ENCODE measurements around the gene NUP43. TPM values are rescaled to one million over a fixed set of nuclear protein-coding genes. Genes with fewer than 3 reads are reported as not detected.

The NUP43 gene
- total RNA-seq, 1 experiment from 2014 or later = 64.2 TPM

GRCh38 chr6:149696901-149697300, 49.4 kb downstream of the NUP43 start:
- BruUV-seq (replicated peaks) = no TSS peak
- ChIA-PET CTCF (no interaction called here), POLR2A (no interaction called here)
- Mint-ChIP-seq H3K27me3 (ENCODE audit: insufficient read depth, unreplicated experiment) (no peaks in the 10 kb centered on the region), H3K9me3 (ENCODE audit: unreplicated experiment) (no peaks in the 10 kb centered on the region), H3K27ac (ENCODE audit: unreplicated experiment) (no peak overlapping the region), H3K36me3 (ENCODE audit: insufficient read depth, unreplicated experiment) (peaks cover 37% of the 10 kb centered on the region), H3K4me3 (ENCODE audit: unreplicated experiment) (no peak overlapping the region), H3K4me1 (ENCODE audit: low read depth, unreplicated experiment) (no peaks in the 10 kb centered on the region)
- intact Hi-C loops (cut with micrococcal nuclease; ENCODE audit: unreplicated experiment) = no loop called here
- TF ChIP-seq CTCF (IDR thresholded peaks at IDR 0.05; ENCODE audit: insufficient read depth in 1 of 2, low read depth in 1 of 2, low read length in 1 of 2, severe bottlenecking in 1 of 2, unreplicated experiment in 1 of 2) = no peak
- Histone ChIP-seq H3K36me3 (ENCODE audit: control insufficient read depth, insufficient read depth, low read length) (no peaks in the 10 kb centered on the region), H3K4me3 (ENCODE audit: low read depth, low read length) (no peak overlapping the region), H3K4me1 (no peaks in the 10 kb centered on the region), H3K27me3 (replicated peaks; ENCODE audit: control insufficient read depth, insufficient read depth, low read length) (no peaks in the 10 kb centered on the region), H3K9me3 (no peaks in the 10 kb centered on the region)
- no peak for DNase-seq

- intact Hi-C loops (cut with micrococcal nuclease; ENCODE audit: unreplicated experiment) = no loop called here
- Mint-ChIP-seq H3K4me3 (ENCODE audit: unreplicated experiment) (no peak overlapping the region), H3K27ac (ENCODE audit: unreplicated experiment) (no peak overlapping the region), H3K36me3 (ENCODE audit: insufficient read depth, unreplicated experiment) (peaks cover 39% of the 10 kb centered on the region), H3K4me1 (ENCODE audit: low read depth, unreplicated experiment) (no peaks in the 10 kb centered on the region), H3K27me3 (ENCODE audit: insufficient read depth, unreplicated experiment) (no peaks in the 10 kb centered on the region), H3K9me3 (ENCODE audit: unreplicated experiment) (no peaks in the 10 kb centered on the region)
- no peak for TF ChIP-seq CTCF (IDR thresholded peaks at IDR 0.05; ENCODE audit: insufficient read depth in 1 of 2, low read depth in 1 of 2, low read length in 1 of 2, severe bottlenecking in 1 of 2, unreplicated experiment in 1 of 2)
- no peaks in the 10 kb centered on the region for H3K27me3 ChIP-seq (replicated peaks; ENCODE audit: control insufficient read depth, insufficient read depth, low read length)
- ChIA-PET CTCF (interaction anchor here (0.6 kb wide), 1 partner anchor 129 kb away, joined by 4 read pairs; the partner anchor contains the start of gene GINM1), POLR2A (no interaction called here)
- no peaks in the 10 kb centered on the region for H3K4me1 ChIP-seq
- no peaks in the 10 kb centered on the region for H3K9me3 ChIP-seq
- H3K36me3 ChIP-seq (ENCODE audit: control insufficient read depth, insufficient read depth, low read length) = peaks cover 2% of the 10 kb centered on the region; the same call in 1 of the 2 replicates
- H3K4me3 ChIP-seq (ENCODE audit: low read depth, low read length) = no peak overlapping the region
- no TSS peak for BruUV-seq (replicated peaks)
- DNase-seq = no peak
Measured at GRCh38 chr6:149694921-149695320, 51.4 kb downstream of the NUP43 start.

GRCh38 chr6:149691201-149691600, 55.1 kb downstream of the NUP43 start:
- Mint-ChIP-seq H3K9me3 (ENCODE audit: unreplicated experiment) (no peaks in the 10 kb centered on the region), H3K4me3 (ENCODE audit: unreplicated experiment) (no peak overlapping the region), H3K27ac (ENCODE audit: unreplicated experiment) (no peak overlapping the region), H3K27me3 (ENCODE audit: insufficient read depth, unreplicated experiment) (no peaks in the 10 kb centered on the region), H3K36me3 (ENCODE audit: insufficient read depth, unreplicated experiment) (peaks cover 34% of the 10 kb centered on the region), H3K4me1 (ENCODE audit: low read depth, unreplicated experiment) (no peaks in the 10 kb centered on the region)
- BruUV-seq (replicated peaks) = no TSS peak
- TF ChIP-seq CTCF (IDR thresholded peaks at IDR 0.05; ENCODE audit: insufficient read depth in 1 of 2, low read depth in 1 of 2, low read length in 1 of 2, severe bottlenecking in 1 of 2, unreplicated experiment in 1 of 2) = no peak
- POLR2A ChIA-PET = no interaction called here
- no peak overlapping the region for H3K4me3 ChIP-seq (ENCODE audit: low read depth, low read length)
- DNase-seq = no peak
- H3K4me1 ChIP-seq = no peaks in the 10 kb centered on the region
- no peaks in the 10 kb centered on the region for H3K9me3 ChIP-seq
- intact Hi-C loops (cut with micrococcal nuclease; ENCODE audit: unreplicated experiment) = no loop called here
- CTCF ChIA-PET = no interaction called here
- no peaks in the 10 kb centered on the region for H3K27me3 ChIP-seq (replicated peaks; ENCODE audit: control insufficient read depth, insufficient read depth, low read length)
- H3K36me3 ChIP-seq (ENCODE audit: control insufficient read depth, insufficient read depth, low read length) = peaks cover 2% of the 10 kb centered on the region; the same call in 1 of the 2 replicates

All from Caco-2 (cell line).